ENCODE results near the gene NLRP4. TPM values are rescaled to one million over a fixed set of nuclear protein-coding genes. Genes with fewer than 3 reads are reported as not detected.

The NLRP4 gene
- total and polyA plus RNA-seq, 2 experiments from 2014 or later, result not detected

- 34% methylated on average over 7 of the region's 7 CpGs for WGBS (ENCODE audit: low lambda C conversion rate, missing lambda C conversion rate)
- TF ChIP-seq, protein P1, sequence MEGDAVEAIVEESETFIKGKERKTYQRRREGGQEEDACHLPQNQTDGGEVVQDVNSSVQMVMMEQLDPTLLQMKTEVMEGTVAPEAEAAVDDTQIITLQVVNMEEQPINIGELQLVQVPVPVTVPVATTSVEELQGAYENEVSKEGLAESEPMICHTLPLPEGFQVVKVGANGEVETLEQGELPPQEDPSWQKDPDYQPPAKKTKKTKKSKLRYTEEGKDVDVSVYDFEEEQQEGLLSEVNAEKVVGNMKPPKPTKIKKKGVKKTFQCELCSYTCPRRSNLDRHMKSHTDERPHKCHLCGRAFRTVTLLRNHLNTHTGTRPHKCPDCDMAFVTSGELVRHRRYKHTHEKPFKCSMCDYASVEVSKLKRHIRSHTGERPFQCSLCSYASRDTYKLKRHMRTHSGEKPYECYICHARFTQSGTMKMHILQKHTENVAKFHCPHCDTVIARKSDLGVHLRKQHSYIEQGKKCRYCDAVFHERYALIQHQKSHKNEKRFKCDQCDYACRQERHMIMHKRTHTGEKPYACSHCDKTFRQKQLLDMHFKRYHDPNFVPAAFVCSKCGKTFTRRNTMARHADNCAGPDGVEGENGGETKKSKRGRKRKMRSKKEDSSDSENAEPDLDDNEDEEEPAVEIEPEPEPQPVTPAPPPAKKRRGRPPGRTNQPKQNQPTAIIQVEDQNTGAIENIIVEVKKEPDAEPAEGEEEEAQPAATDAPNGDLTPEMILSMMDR (IDR thresholded peaks at IDR 0.05; ENCODE audit: poor library complexity), result no peak
- TF ChIP-seq EZH2 (IDR thresholded peaks at IDR 0.05; ENCODE audit: borderline replicate concordance) (no peak), EZH2phosphoT487 (IDR thresholded peaks at IDR 0.05; ENCODE audit: low read depth, severe bottlenecking, unreplicated experiment) (no peak)
- Histone ChIP-seq H3K79me2 (no peaks in the 10 kb centered on the region), H3K36me3 (replicated peaks; ENCODE audit: insufficient read depth, low read depth) (no peaks in the 10 kb centered on the region), H2AFZ (no peak overlapping the region), H3K27ac (no peak overlapping the region), H3K4me2 (no peak overlapping the region), H3K9me2 (replicated peaks; ENCODE audit: insufficient read depth) (no peaks in the 10 kb centered on the region), H3K4me1 (ENCODE audit: insufficient read depth) (no peaks in the 10 kb centered on the region), H4K20me1 (ENCODE audit: insufficient read depth, poor library complexity, severe bottlenecking) (no peaks in the 10 kb centered on the region), H3K9me3 (ENCODE audit: low read depth) (no peaks in the 10 kb centered on the region), H3K27me3 (no peaks in the 10 kb centered on the region), H3K4me3 (no peak overlapping the region)
- no peak for DNase-seq (ENCODE audit: low spot score)
These were observed 23.9 kb upstream of the NLRP4 start for GRCh38 chr19:55812449-55812848.

GRCh38 chr19:55813906-55814305 lies 22.4 kb upstream of the NLRP4 start:
- Histone ChIP-seq H3K79me2 (no peaks in the 10 kb centered on the region), H3K4me3 (no peak overlapping the region), H3K9me3 (ENCODE audit: low read depth) (no peaks in the 10 kb centered on the region), H4K20me1 (ENCODE audit: insufficient read depth, poor library complexity, severe bottlenecking) (no peaks in the 10 kb centered on the region), H3K4me2 (no peak overlapping the region), H2AFZ (no peak overlapping the region), H3K4me1 (ENCODE audit: insufficient read depth) (no peaks in the 10 kb centered on the region), H3K27ac (no peak overlapping the region), H3K27me3 (no peaks in the 10 kb centered on the region), H3K36me3 (replicated peaks; ENCODE audit: insufficient read depth, low read depth) (no peaks in the 10 kb centered on the region), H3K9me2 (replicated peaks; ENCODE audit: insufficient read depth) (no peaks in the 10 kb centered on the region)
- TF ChIP-seq, protein P1 (IDR thresholded peaks at IDR 0.05; ENCODE audit: poor library complexity), result no peak
- TF ChIP-seq EZH2 (IDR thresholded peaks at IDR 0.05; ENCODE audit: borderline replicate concordance) (no peak), EZH2phosphoT487 (IDR thresholded peaks at IDR 0.05; ENCODE audit: low read depth, severe bottlenecking, unreplicated experiment) (no peak)
- DNase-seq (ENCODE audit: low spot score), result no peak
- WGBS (ENCODE audit: low lambda C conversion rate, missing lambda C conversion rate), result 87% methylated on average over 5 of the region's 5 CpGs

DNA sequence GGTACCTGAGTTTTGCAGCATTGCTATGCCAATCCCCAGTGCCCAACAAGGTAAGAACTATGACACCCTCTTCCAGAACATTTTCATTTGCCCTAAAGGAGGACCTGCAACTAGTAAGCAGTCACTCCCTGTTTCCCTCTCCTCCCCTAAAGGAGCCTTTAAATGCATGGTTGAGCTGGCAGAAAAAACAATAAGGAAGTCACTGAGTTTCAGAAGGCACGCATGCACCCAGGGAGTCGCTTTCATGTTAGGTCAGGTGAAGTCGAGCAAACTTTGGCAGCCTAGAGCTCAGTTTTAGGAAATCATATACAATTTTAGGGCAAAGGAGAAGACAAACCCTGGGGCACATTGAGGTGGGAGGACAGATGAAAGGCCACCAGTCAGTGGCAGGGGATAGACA lies 16.3 kb upstream of the NLRP4 start:
- no peak for TF ChIP-seq EZH2 (IDR thresholded peaks at IDR 0.05; ENCODE audit: borderline replicate concordance)
- no peak for TF ChIP-seq EZH2phosphoT487 (IDR thresholded peaks at IDR 0.05; ENCODE audit: low read depth, severe bottlenecking, unreplicated experiment)
- TF ChIP-seq, protein P1 (IDR thresholded peaks at IDR 0.05; ENCODE audit: poor library complexity), result no peak
- H3K36me3 ChIP-seq (replicated peaks; ENCODE audit: insufficient read depth, low read depth), result no peaks in the 10 kb centered on the region
- H3K27ac ChIP-seq, result no peak overlapping the region
- no peaks in the 10 kb centered on the region for H4K20me1 ChIP-seq (ENCODE audit: insufficient read depth, poor library complexity, severe bottlenecking)
- no peaks in the 10 kb centered on the region for H3K27me3 ChIP-seq
- no peaks in the 10 kb centered on the region for H3K9me2 ChIP-seq (replicated peaks; ENCODE audit: insufficient read depth)
- no peaks in the 10 kb centered on the region for H3K4me1 ChIP-seq (ENCODE audit: insufficient read depth)
- no peaks in the 10 kb centered on the region for H3K79me2 ChIP-seq
- no peak overlapping the region for H2AFZ ChIP-seq
- H3K4me2 ChIP-seq, result no peak overlapping the region
- H3K4me3 ChIP-seq, result no peak overlapping the region
- no peak for DNase-seq (ENCODE audit: low spot score)
- no peaks in the 10 kb centered on the region for H3K9me3 ChIP-seq (ENCODE audit: low read depth)
- 76% methylated on average over 3 of the region's 3 CpGs for WGBS (ENCODE audit: low lambda C conversion rate, missing lambda C conversion rate)

DNA sequence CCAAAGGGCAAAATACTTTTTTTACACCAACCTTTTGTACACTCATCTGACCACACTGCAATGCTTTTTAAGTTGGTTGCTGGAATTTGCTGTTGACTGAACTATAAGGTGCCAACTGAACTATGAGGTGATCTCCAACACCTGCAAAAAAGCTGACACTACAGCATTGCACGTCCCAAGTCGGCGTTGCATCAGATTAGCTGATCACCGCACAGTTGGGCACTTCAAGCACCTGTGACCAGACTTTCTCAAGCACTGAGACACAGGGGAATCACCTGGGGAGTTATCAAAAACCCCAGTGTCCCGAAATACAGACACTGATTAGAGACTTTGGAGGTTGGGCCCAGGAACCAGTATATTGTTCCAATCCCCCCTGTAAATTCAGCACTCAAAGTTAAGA lies 5.7 kb upstream of the NLRP4 start:
- H3K4me3 ChIP-seq, result no peak overlapping the region
- no peaks in the 10 kb centered on the region for H3K4me1 ChIP-seq (ENCODE audit: insufficient read depth)
- H3K36me3 ChIP-seq (replicated peaks; ENCODE audit: insufficient read depth, low read depth), result no peaks in the 10 kb centered on the region
- H3K27me3 ChIP-seq, result no peaks in the 10 kb centered on the region
- DNase-seq (ENCODE audit: low spot score), result no peak
- no peak overlapping the region for H3K4me2 ChIP-seq
- no peaks in the 10 kb centered on the region for H3K9me3 ChIP-seq (ENCODE audit: low read depth)
- WGBS (ENCODE audit: low lambda C conversion rate, missing lambda C conversion rate), result 76% methylated on average over 5 of the region's 5 CpGs
- TF ChIP-seq EZH2phosphoT487 (IDR thresholded peaks at IDR 0.05; ENCODE audit: low read depth, severe bottlenecking, unreplicated experiment), result no peak
- TF ChIP-seq EZH2 (IDR thresholded peaks at IDR 0.05; ENCODE audit: borderline replicate concordance), result no peak
- TF ChIP-seq, protein P1 (IDR thresholded peaks at IDR 0.05; ENCODE audit: poor library complexity), result no peak
- no peaks in the 10 kb centered on the region for H3K9me2 ChIP-seq (replicated peaks; ENCODE audit: insufficient read depth)
- H2AFZ ChIP-seq, result no peak overlapping the region
- H3K79me2 ChIP-seq, result no peaks in the 10 kb centered on the region
- H3K27ac ChIP-seq, result no peak overlapping the region
- no peaks in the 10 kb centered on the region for H4K20me1 ChIP-seq (ENCODE audit: insufficient read depth, poor library complexity, severe bottlenecking)
